ENCODE data around the gene DDX27. TPM values are rescaled to one million over a fixed set of nuclear protein-coding genes. Genes with fewer than 3 reads are reported as not detected.

Gene DDX27
- total RNA-seq, 1 donor from 2014 or later, result 34.3 TPM

DNA sequence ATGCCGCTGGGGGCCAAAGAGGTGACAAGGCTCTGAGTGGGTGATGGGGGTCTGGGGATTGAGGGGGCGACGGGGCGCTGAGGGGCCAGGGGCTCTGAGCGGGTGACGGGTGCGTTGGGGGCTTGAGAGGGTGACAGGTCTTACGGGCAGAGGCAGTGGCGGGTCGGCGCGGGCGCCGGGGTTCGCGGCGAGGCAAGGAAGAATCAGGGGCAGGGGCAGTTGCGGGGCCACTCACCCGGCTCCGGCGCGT is 58.5 kb downstream of the DDX27 start:
- no peak for DNase-seq (ENCODE audit: extremely low spot score, unreplicated experiment)
- peaks cover 57% of the 10 kb centered on the region for H3K36me3 Mint-ChIP-seq

GRCh38 chr20:49278036-49278817 is 59.0 kb downstream of the DDX27 start, which contains the start of gene ZNFX1:
Gene ZNFX1, minus strand, starts transcription at chr20:49278057. Its CDS starts 2,218 bp downstream, at chr20:49275839.
- peaks cover 49% of the 10 kb centered on the region for H3K4me1 Mint-ChIP-seq (ENCODE audit: unreplicated experiment)
- H3K27me3 Mint-ChIP-seq, result peaks cover 26% of the 10 kb centered on the region
- TF ChIP-seq, protein P1, sequence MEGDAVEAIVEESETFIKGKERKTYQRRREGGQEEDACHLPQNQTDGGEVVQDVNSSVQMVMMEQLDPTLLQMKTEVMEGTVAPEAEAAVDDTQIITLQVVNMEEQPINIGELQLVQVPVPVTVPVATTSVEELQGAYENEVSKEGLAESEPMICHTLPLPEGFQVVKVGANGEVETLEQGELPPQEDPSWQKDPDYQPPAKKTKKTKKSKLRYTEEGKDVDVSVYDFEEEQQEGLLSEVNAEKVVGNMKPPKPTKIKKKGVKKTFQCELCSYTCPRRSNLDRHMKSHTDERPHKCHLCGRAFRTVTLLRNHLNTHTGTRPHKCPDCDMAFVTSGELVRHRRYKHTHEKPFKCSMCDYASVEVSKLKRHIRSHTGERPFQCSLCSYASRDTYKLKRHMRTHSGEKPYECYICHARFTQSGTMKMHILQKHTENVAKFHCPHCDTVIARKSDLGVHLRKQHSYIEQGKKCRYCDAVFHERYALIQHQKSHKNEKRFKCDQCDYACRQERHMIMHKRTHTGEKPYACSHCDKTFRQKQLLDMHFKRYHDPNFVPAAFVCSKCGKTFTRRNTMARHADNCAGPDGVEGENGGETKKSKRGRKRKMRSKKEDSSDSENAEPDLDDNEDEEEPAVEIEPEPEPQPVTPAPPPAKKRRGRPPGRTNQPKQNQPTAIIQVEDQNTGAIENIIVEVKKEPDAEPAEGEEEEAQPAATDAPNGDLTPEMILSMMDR (conservative IDR thresholded peaks at IDR 0.05), result no peak
- peak; percentile 98 for DNase-seq (ENCODE audit: extremely low spot score, unreplicated experiment)
- peak within 1 kb of the TSS; percentile 98 for H3K4me3 Mint-ChIP-seq
- H3K27ac Mint-ChIP-seq, result peak within 1 kb of the TSS; percentile 98
- H3K36me3 Mint-ChIP-seq, result peaks cover 60% of the 10 kb centered on the region
- peaks cover 22% of the 10 kb centered on the region for H3K9me3 Mint-ChIP-seq

More for the DNA sequence above, 58.5 kb downstream of the DDX27 start:
- Mint-ChIP-seq H3K27me3 (peaks cover 26% of the 10 kb centered on the region), H3K4me1 (ENCODE audit: unreplicated experiment) (peaks cover 44% of the 10 kb centered on the region), H3K4me3 (peak overlapping the region; percentile 98), H3K27ac (peak overlapping the region; percentile 98), H3K9me3 (peaks cover 22% of the 10 kb centered on the region)
- TF ChIP-seq, protein P1 (conservative IDR thresholded peaks at IDR 0.05), result no peak

- Mint-ChIP-seq H3K36me3 (peaks cover 69% of the 10 kb centered on the region), H3K9me3 (peaks cover 30% of the 10 kb centered on the region), H3K27ac (peak overlapping the region; percentile 98), H3K4me3 (peak overlapping the region; percentile 98), H3K27me3 (peaks cover 26% of the 10 kb centered on the region), H3K4me1 (ENCODE audit: unreplicated experiment) (peaks cover 57% of the 10 kb centered on the region)
- DNase-seq (ENCODE audit: extremely low spot score, unreplicated experiment), result no peak
- TF ChIP-seq, protein P1 (conservative IDR thresholded peaks at IDR 0.05), result no peak
Measured at GRCh38 chr20:49278818-49279676, 59.8 kb downstream of the DDX27 start.

DNA sequence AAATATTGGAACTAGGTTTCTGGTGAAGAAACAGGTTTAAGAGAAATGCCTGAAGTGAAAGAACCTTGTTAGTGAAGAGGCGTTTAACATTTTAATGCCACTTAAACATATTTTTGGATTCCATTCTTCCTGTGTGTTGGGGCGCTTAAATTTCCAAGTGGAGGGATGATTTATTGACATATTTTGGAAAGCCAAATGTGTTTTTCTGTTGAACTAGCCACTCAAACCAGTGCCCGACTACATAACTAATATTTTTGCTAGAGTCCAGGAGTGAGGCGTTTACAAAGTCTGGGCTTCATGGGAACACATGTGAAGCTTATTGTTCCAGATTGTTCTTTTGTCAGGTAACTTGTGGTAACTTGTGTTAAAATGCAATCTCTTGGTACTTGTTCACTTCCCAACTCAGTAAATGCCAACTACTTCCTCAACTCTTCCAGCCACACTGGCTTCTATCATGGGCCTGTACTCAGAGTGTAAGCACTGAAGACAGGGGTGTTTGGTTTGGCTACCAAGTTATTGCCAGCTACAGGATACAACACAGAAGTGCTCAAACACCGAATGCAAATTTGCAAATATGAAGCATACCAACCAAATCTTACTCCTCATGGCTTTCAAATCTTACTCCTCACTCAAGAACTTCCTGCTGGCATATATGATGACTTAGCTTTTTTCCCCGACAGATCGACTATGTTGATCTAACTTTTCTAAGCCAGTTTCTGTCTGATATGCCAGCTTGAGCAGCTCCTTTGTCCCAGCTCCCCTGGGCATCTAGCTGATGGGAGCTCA is 60.7 kb downstream of the DDX27 start:
- H3K4me1 Mint-ChIP-seq (ENCODE audit: unreplicated experiment), result peaks cover 60% of the 10 kb centered on the region
- TF ChIP-seq, protein P1 (conservative IDR thresholded peaks at IDR 0.05), result no peak
- peak overlapping the region; percentile 98 for H3K27ac Mint-ChIP-seq
- DNase-seq (ENCODE audit: extremely low spot score, unreplicated experiment), result no peak
- H3K36me3 Mint-ChIP-seq, result peaks cover 76% of the 10 kb centered on the region
- peaks cover 29% of the 10 kb centered on the region for H3K27me3 Mint-ChIP-seq
- peak overlapping the region; percentile 98 for H3K4me3 Mint-ChIP-seq
- peaks cover 36% of the 10 kb centered on the region for H3K9me3 Mint-ChIP-seq

DNA sequence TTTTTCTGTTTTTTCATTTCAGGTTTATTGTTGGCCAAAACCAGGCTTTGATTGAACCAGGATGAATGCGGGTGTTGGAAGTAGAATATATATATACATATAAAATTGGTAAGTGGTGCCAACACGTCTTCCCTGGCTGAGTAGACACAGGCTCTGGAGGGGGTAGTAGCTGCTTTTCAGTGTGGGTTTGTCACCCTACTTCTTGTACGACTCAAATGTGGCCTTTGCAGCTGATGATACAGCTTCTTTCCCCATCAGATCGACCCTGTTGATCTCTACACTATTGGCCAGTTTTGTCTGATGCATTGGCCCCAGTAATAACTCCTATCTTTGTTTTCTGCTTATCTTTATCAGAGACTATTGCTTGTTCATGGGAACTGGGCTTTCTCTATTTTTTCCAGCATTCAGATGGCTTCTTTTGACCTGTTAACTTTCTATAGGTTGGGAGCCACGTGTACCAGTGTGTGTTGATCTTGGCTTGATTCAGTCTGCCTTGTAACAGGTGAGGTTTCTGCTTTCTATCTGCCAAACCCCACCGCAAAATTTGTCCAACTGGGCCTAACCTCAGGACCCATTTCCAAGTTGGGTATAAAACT is 61.3 kb downstream of the DDX27 start:
- Mint-ChIP-seq H3K27me3 (peaks cover 29% of the 10 kb centered on the region), H3K27ac (peak overlapping the region; percentile 98), H3K4me1 (ENCODE audit: unreplicated experiment) (peaks cover 64% of the 10 kb centered on the region), H3K9me3 (peaks cover 43% of the 10 kb centered on the region), H3K4me3 (peak overlapping the region; percentile 98), H3K36me3 (peaks cover 81% of the 10 kb centered on the region)
- TF ChIP-seq, protein P1 (conservative IDR thresholded peaks at IDR 0.05), result no peak
- no peak for DNase-seq (ENCODE audit: extremely low spot score, unreplicated experiment)

Data from type B pancreatic cell (in vitro differentiated cells).